DMS79 (cell line): ENCODE data around the gene SPRED3.

Experiments used
- DNase-seq: peaks from one replicate; lab custom pipeline; 2025; lab: John Stamatoyannopoulos, UW

The SPRED3 gene

DNA sequence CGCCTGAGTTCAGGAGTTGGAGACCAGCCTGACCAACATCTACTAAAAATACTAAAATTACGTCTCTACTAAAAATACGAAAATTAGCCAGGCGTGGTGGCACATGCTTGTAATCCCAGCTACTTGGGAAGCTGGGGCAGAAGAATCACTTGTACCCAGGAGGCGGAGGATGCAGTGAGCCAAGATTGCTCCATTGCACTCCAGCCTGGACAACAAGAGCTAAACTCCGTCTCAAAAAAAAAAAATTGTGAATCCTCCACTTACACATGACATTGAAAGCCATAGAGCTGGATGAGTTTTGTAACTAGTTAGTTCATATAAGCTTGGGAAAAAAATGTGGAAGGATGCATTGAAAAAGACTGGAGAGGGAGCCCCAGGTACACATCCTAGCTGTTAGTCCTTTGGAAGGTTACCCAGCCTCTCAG is 14.6 kb upstream of the SPRED3 start:
- DNase-seq = no peak

- DNase-seq = peak; percentile 99
Observed at GRCh38 chr19:38374332-38375097, 14.0 kb upstream of the SPRED3 start, which contains the start of gene PSMD8. Gene PSMD8 (plus strand): TSS chr19:38374571. CDS start chr19:38374602, 31 bp downstream.

- DNase-seq = no peak
Observed at GRCh38 chr19:38375098-38375493, 13.4 kb upstream of the SPRED3 start.

- DNase-seq = no peak
Observed at GRCh38 chr19:38375748-38376147, 12.7 kb upstream of the SPRED3 start.

GRCh38 chr19:38376576-38376975 is 11.9 kb upstream of the SPRED3 start:
- DNase-seq = no peak

DNA sequence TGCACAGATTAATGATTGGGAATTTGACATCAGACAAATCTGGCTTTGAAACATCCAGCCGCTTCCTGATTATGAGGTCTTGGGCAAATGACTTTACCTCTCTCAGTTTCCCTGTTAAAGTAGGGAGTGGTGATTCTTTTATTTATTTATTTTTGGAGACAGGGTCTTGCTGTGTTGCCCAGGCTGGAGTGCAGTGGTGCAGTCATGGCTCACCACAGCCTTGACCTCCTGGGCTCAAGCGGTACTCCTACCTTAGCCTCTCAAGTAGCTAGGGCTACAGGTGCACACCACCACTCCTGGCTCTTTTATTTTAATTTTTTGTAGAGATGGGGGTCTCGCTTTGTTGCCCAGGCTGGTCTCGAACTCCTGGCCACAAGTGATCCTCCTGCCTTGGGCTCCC is 11.4 kb upstream of the SPRED3 start:
- DNase-seq = no peak

DNA sequence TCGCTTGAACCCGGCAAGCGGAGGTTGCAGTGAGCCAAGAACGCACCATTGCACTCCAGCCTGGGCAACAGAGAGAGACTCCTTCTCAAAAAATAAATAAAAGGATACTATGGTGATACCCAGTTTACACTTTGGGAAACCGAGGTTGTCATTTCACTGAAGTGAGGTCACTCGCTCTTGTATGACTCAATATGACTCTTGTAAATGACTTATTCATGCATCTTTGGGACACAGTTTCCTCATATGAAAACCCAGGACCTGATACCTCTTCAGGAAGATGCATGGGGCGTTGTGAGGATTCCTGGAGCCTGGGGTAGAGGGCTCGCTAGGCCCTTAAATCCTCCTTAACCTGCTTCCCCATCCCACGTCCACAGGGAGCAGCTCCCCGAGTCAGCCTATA is 9.6 kb upstream of the SPRED3 start:
- DNase-seq = no peak

- DNase-seq = no peak
Observed at GRCh38 chr19:38381138-38381537, 7.4 kb upstream of the SPRED3 start.

DNA sequence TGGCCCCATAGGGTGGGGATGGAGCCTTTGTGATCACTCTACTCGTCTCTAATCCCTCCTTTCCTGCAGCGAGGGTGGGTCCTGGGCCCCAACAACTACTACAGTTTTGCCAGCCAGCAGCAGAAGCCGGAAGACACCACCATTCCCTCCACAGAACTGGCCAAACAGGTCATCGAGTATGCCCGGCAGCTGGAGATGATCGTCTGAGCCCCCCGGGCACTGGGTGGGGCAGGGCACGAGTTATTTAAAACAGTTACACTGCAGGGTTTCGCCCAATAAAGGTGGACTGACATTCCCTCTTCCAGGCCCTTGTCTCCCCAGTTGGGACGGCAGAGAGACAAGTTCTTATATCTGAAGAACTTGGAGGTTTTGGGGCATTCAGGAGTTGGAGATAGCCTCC is 5.3 kb upstream of the SPRED3 start:
- DNase-seq = no peak

DNA sequence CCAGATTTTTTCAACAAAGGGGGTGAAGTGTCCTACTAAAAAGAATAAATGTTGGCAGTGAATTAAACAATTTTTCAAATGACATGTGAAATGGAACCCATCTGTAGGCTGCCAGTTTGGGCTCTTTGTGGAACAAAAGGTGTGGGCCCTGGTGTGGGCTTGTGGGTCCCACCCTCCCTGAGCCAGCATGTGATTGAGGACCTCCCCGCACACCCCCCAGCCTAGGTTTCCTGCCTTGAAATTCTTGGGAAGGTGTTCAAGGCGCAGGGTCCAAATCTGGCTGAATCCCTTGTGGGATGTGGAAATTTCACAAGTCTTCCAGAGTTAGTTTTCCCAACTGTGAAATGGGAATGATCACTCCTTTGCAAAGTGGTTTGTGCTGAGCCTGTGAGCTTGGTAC is 4.8 kb upstream of the SPRED3 start:
- no peak for DNase-seq

DNA sequence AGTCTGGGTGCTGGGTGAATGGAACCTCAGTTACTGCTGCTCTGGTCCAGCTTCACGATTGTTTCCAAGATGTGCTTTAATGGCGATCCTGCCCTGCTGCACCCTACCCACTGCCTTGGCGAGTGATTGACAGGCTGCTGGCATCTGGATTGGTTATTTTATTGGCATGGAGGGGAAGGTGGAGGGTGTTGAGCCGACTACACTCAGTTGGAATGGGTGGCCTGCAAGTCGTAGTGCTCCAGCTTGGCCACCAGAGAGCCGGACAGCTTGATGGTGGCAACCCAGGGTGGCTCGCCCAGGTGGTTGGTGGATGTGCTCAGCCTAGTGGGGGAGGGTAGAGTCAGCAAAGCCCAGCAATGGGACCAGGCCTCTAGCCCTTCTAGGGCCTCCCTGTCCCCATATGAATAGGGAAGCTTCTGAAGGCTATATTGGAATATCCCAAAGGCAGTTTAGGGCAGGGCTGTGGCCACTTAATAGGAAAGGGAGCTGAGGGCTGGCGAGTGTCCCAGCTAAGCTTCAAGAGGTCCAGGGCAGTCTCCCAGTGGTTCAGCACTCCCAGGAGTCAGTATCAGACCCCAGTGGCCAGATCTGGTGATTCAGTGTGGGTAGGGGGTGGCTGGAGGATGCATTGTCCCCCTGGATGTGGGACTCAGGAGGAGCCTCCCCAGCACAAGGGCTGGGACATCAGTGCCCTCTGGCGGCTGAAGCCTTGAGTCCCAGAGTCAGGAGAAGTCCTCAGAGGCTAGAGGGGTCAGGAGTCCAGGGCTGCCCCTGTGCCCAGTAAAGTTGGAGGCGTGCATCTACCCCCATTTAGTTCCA is 4.1 kb upstream of the SPRED3 start:
- DNase-seq = no peak

- no peak for DNase-seq
Observed at GRCh38 chr19:38385057-38385803, 3.3 kb upstream of the SPRED3 start.

GRCh38 chr19:38385804-38386257 is 2.7 kb upstream of the SPRED3 start:
- no peak for DNase-seq

DNA sequence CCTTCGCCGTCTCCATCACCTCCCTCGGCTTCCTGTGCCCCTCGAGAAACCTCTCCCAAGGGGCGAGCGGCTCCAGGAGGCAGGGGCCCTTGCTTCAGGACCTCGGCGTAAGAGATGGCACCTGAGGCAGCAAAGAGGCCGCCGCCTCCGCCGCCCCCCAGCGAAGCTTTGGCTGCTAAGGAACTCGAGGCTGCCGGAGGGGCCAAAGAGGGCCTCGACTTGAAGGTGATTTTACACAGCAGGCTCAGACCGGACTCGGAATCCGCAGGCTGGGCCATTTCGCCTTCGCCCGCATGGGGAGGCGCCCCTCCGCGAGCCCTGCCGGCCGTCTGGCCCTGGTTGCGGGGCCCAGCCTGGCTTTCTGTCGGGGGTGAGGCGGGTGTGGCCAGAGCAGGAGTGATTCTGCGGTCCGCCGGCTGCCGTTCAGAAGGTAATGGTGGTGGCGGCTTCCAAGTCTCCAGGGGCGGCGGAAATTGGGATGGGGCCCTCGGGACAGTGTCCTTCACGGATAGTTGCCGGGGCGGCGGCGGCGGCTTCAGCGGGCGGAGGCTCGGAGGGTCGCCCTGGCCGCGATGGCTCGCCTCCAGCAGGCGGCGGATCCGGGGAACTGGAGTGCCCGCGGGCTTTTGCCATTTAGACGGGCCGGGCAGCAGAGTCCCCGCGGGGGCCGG is 2.1 kb upstream of the SPRED3 start:
- no peak for DNase-seq

DNA sequence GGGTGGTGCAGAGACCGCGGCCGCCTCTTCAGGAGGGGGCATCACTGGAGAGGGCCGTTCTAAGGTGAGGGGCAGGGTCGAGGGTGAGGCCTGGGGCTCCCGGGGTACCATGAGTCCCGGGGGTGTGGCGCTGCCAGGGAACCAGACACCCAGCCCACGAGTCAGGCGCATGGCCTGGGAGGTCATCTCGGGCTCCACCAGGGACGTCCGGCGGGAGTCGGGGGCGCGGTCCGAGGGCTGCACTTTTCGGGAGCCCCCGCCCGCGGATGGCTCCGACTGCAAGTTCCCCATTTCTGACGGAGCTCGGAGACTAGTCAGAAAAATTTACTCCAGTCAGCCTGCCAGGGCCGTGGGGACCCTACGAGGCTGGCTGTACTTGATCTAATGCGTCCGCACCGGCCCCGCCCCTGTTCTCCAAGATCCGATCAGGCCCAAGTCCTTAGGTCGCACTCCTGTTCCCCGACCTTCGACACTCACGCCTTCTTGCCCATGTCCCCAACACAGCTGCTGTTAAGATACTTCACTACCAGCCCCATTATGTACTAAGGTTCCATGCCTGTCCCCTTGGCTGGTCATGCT is 1.4 kb upstream of the SPRED3 start:
- DNase-seq = no peak

DNA sequence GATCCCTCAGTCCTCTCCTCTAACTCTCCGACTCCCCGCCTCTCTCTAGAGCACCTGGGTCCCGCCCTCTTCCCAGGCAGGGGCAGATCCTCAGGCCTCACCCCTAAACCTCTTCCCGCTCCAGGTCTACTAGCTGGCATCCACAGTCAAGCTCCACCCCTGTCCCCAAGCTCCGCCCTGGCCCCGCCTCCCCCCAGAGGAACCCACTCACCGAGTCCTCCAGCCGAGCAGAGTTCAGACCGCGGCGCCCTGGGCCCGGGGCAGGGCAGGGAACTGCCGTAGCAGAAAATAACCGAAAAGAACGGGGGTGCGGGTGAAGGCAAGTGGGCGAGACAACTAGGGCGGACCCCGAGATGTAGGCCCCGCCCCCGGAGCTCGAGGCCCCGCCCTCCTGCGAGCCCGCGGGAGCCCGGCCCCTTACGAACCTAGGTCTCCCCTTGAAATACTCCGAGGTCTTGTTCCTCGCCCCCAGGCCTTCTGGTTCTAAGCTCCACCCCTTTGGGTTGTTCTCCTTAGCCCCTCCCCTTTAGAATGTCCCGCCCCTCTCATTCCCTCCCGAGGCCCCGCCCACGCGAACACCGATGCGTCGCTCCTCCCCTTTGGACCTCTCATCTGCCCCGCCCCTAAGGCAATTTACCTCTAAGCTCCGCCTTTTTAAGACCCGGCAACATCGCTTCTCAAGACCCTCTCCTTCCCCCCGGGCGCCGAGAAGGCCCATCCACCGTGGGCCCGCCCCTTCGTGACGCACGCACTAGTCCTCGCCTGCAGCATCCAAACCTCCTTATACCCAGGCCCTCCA is 748 bp upstream of the SPRED3 start, which contains the start of gene GGN:
TSS of gene GGN (minus strand) at position 485 of the 799 bp plus-strand sequence. CDS start 773 bp downstream, outside the sequence.
- DNase-seq = peak; percentile 82

DNA sequence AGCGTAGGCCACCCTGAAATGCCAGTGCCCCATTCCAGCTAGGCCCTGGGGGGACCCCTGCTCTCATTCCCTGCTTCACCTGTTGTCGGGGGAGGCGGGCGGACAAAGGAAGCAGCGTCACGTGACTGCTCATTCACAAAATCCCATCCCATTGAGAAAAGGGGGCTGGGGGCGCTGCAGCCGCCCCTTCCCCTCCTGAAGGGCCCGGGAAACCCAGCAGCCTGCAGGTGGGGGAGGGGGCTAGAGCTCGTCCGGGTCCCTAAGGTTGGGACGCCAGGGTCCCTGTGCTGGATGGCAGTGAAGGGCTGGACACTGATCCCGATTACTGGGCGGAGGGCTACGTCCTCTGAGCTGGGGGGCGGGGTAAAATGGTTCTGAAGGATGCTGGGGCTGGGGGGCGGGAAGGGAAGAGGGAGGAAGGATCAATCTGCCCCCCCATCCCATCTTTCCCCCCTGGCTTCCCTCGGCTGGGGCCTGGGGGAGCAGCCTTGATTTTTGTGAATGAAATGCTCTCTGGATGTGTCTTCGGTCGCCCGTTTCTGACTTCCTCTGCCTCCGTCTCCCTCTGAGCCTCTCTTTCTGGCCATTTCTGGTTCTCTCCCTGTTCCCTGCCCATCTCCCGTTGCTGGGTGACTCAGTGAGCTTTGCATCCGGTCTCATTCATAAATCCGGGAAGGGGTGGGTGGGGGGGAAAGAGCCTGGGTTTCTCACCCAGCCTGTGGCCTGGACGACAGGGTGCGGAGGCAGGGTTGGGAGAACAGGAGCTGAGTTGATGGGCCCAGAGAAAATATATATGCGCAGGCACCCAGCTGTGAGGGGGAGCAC is 816 bp downstream of the SPRED3 start:
- DNase-seq = peak; percentile 32

DNA sequence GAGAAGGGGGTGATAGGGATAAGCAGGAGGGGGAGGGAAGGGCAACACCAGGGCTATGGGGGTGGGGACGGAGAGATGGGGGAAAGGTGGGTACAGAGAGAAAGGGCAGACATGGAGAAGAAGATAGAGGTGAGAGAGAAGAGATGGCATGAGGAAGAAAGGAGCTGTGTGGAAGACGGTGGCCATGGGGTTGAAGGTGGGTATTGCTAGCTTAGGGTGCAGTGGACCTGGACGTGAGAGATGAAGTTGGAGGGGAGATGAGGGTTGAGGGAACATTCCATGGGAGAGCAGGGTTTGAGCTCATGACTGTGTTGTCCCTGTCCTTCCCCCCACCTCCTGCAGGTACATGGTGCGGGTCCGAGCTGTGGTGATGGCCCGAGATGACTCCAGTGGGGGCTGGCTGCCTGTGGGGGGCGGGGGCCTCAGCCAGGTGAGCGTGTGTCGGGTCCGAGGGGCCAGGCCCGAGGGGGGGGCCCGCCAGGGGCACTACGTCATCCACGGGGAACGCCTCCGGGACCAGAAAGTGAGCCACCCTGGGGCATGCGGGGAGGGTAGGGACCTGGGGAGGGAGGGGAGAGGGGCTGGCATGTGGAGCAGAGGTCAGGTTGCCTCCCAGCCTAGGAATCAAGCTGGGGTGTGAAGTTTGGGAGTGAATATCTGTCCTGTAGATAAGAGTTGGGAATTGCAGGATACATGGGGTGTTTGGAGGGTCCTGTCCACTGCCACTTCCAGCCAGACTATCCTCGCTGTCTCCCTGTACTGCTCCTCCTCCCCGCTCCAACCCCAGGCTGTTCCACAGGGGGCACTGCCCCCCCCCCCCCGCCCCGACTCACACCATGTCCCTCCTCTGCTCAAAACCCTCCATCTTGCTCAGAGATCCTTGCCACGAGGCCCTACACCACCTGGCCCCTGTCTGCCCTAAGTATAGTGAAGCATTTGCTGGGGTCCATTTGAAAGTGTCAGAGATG is 1.7 kb downstream of the SPRED3 start:
- no peak for DNase-seq
